GM08714 (cell line): ENCODE data around the gene SERTAD4.

Experiments
- H3K4me3 ChIP-seq: fragments of 200-500 bp; sonication (Bioruptor generic); 2 replicates; pipeline ENCODE4 v1.5.1; 2014; ENCODE audit warnings: mild to moderate bottlenecking, low read length, inconsistent platforms
- ZNF274 ChIP-seq: IDR thresholded peaks from 2 replicates; pipeline ENCODE4 v1.6.1; 2012; ENCODE audit warnings: mild to moderate bottlenecking, low read depth, low read length

The SERTAD4 gene

GRCh38 chr1:210218047-210218446 lies 14.5 kb upstream of the SERTAD4 start:
- TF ChIP-seq ZNF274 = no peak
- H3K4me3 ChIP-seq = no peak overlapping the region

GRCh38 chr1:210222340-210223006 lies 10.1 kb upstream of the SERTAD4 start:
- TF ChIP-seq ZNF274 = no peak
- no peak overlapping the region for H3K4me3 ChIP-seq

- no peak for TF ChIP-seq ZNF274
- H3K4me3 ChIP-seq = no peak overlapping the region
Measured at GRCh38 chr1:210223226-210223904, 9.2 kb upstream of the SERTAD4 start.

- no peak for TF ChIP-seq ZNF274
- H3K4me3 ChIP-seq = no peak overlapping the region
Measured at GRCh38 chr1:210228158-210228557, 4.4 kb upstream of the SERTAD4 start.

GRCh38 chr1:210230149-210230695 lies 2.4 kb upstream of the SERTAD4 start:
- H3K4me3 ChIP-seq = no peak overlapping the region
- TF ChIP-seq ZNF274 = no peak

- no peak for TF ChIP-seq ZNF274
- peak overlapping the region; percentile 21; the same call in 1 of the 2 replicates for H3K4me3 ChIP-seq
Measured at GRCh38 chr1:210231846-210232510, 618 bp upstream of the SERTAD4 start.

- no peak for TF ChIP-seq ZNF274
- H3K4me3 ChIP-seq = no peak overlapping the region
Measured at GRCh38 chr1:210233216-210233494, 559 bp downstream of the SERTAD4 start.

GRCh38 chr1:210233495-210234328 lies 1.1 kb downstream of the SERTAD4 start:
- TF ChIP-seq ZNF274 = no peak
- no peak overlapping the region for H3K4me3 ChIP-seq

GRCh38 chr1:210234329-210234757 lies 1.7 kb downstream of the SERTAD4 start:
- H3K4me3 ChIP-seq = no peak overlapping the region
- TF ChIP-seq ZNF274 = no peak

GRCh38 chr1:210235363-210236053 lies 2.9 kb downstream of the SERTAD4 start:
- no peak for TF ChIP-seq ZNF274
- H3K4me3 ChIP-seq = no peak overlapping the region

- H3K4me3 ChIP-seq = no peak overlapping the region
- no peak for TF ChIP-seq ZNF274
Measured at GRCh38 chr1:210236386-210236839, 3.8 kb downstream of the SERTAD4 start.

- TF ChIP-seq ZNF274 = no peak
Measured at GRCh38 chr1:210236840-210237409, 4.3 kb downstream of the SERTAD4 start.

GRCh38 chr1:210237479-210237878 lies 4.9 kb downstream of the SERTAD4 start:
- no peak for TF ChIP-seq ZNF274
- H3K4me3 ChIP-seq = no peak overlapping the region

More at GRCh38 chr1:210236840-210237409, 4.3 kb downstream of the SERTAD4 start:
- no peak overlapping the region for H3K4me3 ChIP-seq
